ENCODE measurements around the gene SREBF2.

- TF ChIP-seq CTCF (IDR thresholded peaks at IDR 0.05; ENCODE audit: insufficient read depth, low read length) (no peak), SPI1 (IDR thresholded peaks at IDR 0.05; ENCODE audit: borderline replicate concordance, low read depth) (no peak), REST (IDR thresholded peaks at IDR 0.05; ENCODE audit: insufficient replicate concordance, low read depth) (no peak)
Observed at GRCh38 chr22:41931701-41932269, 98.9 kb downstream of the SREBF2 start.

Measured in HL-60 (cell line).